Measurements from ENCODE around the gene STK25. TPM values are rescaled to one million over a fixed set of nuclear protein-coding genes. Genes with fewer than 3 reads are reported as not detected.
A peak's percentile ranks its signal among the peaks of the same experiment; 100 is the strongest.

The STK25 gene
- polyA plus RNA-seq, 3 donors = 62.7 to 215 (median 69.5) TPM

- no peak for TF ChIP-seq CTCF (IDR thresholded peaks at IDR 0.05)
- Histone ChIP-seq H3K4me3 (replicated peaks in 1 of 3; ENCODE audit: low read depth in 2 of 3, low read length in 3 of 3) (no peak overlapping the region), H3K79me2 (ENCODE audit: insufficient read depth, low read length) (no peaks in the 10 kb centered on the region), H3K9me3 (replicated peaks in 1 of 2; ENCODE audit: control insufficient read depth in 1 of 2, insufficient read depth in 1 of 2, low read length in 2 of 2) (peaks cover 0 to 7% of the 10 kb centered on the region in 2 donors), H3K36me3 (replicated peaks in 1 of 2; ENCODE audit: control insufficient read depth in 1 of 2, insufficient read depth in 2 of 2, low read length in 2 of 2) (no peaks in the 10 kb centered on the region), H2AFZ (ENCODE audit: insufficient read depth, low read depth, low read length, poor library complexity, severe bottlenecking) (no peak overlapping the region), H3K27me3 (ENCODE audit: control insufficient read depth in 2 of 2, insufficient read depth in 2 of 2, low read length in 2 of 2) (peaks cover 3 to 41% of the 10 kb centered on the region in 2 donors), H3K4me2 (replicated peaks; ENCODE audit: extremely low read depth, low read length, poor library complexity, severe bottlenecking) (no peak overlapping the region), H4K20me1 (ENCODE audit: insufficient read depth, low read length) (no peaks in the 10 kb centered on the region), H3K9ac (ENCODE audit: insufficient read depth, low read length, poor library complexity, severe bottlenecking) (no peak overlapping the region), H3K27ac (ENCODE audit: low read depth in 1 of 2, low read length in 2 of 2) (no peak overlapping the region), H3K4me1 (ENCODE audit: control insufficient read depth in 1 of 2, insufficient read depth in 2 of 2, low read length in 2 of 2) (peaks cover 6 to 12% of the 10 kb centered on the region in 2 donors)
- H3K27ac Mint-ChIP-seq = no peak overlapping the region
- no peak for DNase-seq
- peaks cover 2% of the 10 kb centered on the region in 2 donors for H3K36me3 Mint-ChIP-seq
- 100% methylated on average over 2 of the region's 11 CpGs for WGBS (ENCODE audit: insufficient coverage)
- intact Hi-C loops (cut with micrococcal nuclease) = no loop called here
- peak overlapping the region in 1 of 2 donors; percentile 95 for H3K4me3 Mint-ChIP-seq
- peaks cover 0 to 11% (median 5%) of the 10 kb centered on the region in 7 donors for H3K9me3 Mint-ChIP-seq
- peaks cover 40 to 56% (median 44%) of the 10 kb centered on the region in 3 donors for H3K27me3 Mint-ChIP-seq (ENCODE audit: low read depth in 3 of 3)
- H3K4me1 Mint-ChIP-seq = peaks cover 5% of the 10 kb centered on the region
Measured at GRCh38 chr2:241539616-241540374, 31.4 kb upstream of the STK25 start.

- Mint-ChIP-seq H3K9me3 (peaks cover 0 to 11% (median 5%) of the 10 kb centered on the region in 7 donors), H3K27me3 (ENCODE audit: low read depth in 3 of 3) (peaks cover 40 to 55% (median 44%) of the 10 kb centered on the region in 3 donors), H3K27ac (no peak overlapping the region), H3K4me3 (peak overlapping the region in 1 of 2 donors; percentile 32), H3K36me3 (peaks cover 2% of the 10 kb centered on the region in 2 donors), H3K4me1 (peaks cover 5% of the 10 kb centered on the region)
- no peaks in the 10 kb centered on the region for H3K36me3 ChIP-seq (replicated peaks in 1 of 2; ENCODE audit: control insufficient read depth in 1 of 2, insufficient read depth in 2 of 2, low read length in 2 of 2)
- H2AFZ ChIP-seq (ENCODE audit: insufficient read depth, low read depth, low read length, poor library complexity, severe bottlenecking) = no peak overlapping the region
- H3K4me2 ChIP-seq (replicated peaks; ENCODE audit: extremely low read depth, low read length, poor library complexity, severe bottlenecking) = no peak overlapping the region
- intact Hi-C loops (cut with micrococcal nuclease) = no loop called here
- H4K20me1 ChIP-seq (ENCODE audit: insufficient read depth, low read length) = no peaks in the 10 kb centered on the region
- no peak overlapping the region for H3K4me3 ChIP-seq (replicated peaks in 1 of 3; ENCODE audit: low read depth in 2 of 3, low read length in 3 of 3)
- H3K4me1 ChIP-seq (ENCODE audit: control insufficient read depth in 1 of 2, insufficient read depth in 2 of 2, low read length in 2 of 2) = peaks cover 6 to 12% of the 10 kb centered on the region in 2 donors
- H3K79me2 ChIP-seq (ENCODE audit: insufficient read depth, low read length) = no peaks in the 10 kb centered on the region
- 92% methylated on average over 12 of the region's 15 CpGs for WGBS (ENCODE audit: insufficient coverage)
- H3K9me3 ChIP-seq (replicated peaks in 1 of 2; ENCODE audit: control insufficient read depth in 1 of 2, insufficient read depth in 1 of 2, low read length in 2 of 2) = peaks cover 0 to 7% of the 10 kb centered on the region in 2 donors
- DNase-seq = no peak
- no peak overlapping the region for H3K9ac ChIP-seq (ENCODE audit: insufficient read depth, low read length, poor library complexity, severe bottlenecking)
- peaks cover 3 to 41% of the 10 kb centered on the region in 2 donors for H3K27me3 ChIP-seq (ENCODE audit: control insufficient read depth in 2 of 2, insufficient read depth in 2 of 2, low read length in 2 of 2)
- no peak for TF ChIP-seq CTCF (IDR thresholded peaks at IDR 0.05)
- H3K27ac ChIP-seq (ENCODE audit: low read depth in 1 of 2, low read length in 2 of 2) = no peak overlapping the region
Measured at GRCh38 chr2:241538838-241539615, 30.6 kb upstream of the STK25 start.

Measured in CD14-positive monocyte (primary cell).